ENCODE measurements around the gene CDH24. TPM values are rescaled to one million over a fixed set of nuclear protein-coding genes. Genes with fewer than 3 reads are reported as not detected.
A peak's percentile ranks its signal among the peaks of the same experiment; 100 is the strongest.
"Not testable (repeated sequence)": the region's sequence is repeated elsewhere in the genome, so short reads cannot be mapped to it uniquely, and the experiment has no call there.

The CDH24 gene
- polyA plus RNA-seq, 1 experiment, result 14.8 TPM

DNA sequence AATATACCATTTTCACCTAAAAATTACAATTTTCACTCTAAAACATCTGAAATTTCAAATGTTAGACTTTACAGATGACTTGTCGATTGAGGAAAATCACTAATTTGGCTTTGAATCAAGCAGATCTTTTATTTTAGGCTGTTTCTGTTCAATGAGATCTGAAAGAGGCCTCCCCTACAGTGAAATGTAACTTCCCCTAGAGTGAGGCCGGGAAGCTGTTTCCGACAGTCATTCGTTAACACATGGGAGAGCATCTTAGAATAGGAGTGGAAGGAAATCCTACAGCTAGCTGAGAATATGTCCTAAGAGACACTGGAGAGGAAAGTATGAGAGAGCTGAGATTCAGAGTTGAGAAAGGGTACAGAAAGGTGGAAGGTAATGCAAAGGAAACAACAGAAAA, 41.7 kb downstream of the CDH24 start:
- CTCF ChIA-PET, result interaction anchor here (0.9 to 1.8 kb wide), 2 partner anchors 9 to 29 kb away, joined by 3 to 7 read pairs; no protein-coding TSS in a partner anchor
- TF ChIP-seq, protein P1, sequence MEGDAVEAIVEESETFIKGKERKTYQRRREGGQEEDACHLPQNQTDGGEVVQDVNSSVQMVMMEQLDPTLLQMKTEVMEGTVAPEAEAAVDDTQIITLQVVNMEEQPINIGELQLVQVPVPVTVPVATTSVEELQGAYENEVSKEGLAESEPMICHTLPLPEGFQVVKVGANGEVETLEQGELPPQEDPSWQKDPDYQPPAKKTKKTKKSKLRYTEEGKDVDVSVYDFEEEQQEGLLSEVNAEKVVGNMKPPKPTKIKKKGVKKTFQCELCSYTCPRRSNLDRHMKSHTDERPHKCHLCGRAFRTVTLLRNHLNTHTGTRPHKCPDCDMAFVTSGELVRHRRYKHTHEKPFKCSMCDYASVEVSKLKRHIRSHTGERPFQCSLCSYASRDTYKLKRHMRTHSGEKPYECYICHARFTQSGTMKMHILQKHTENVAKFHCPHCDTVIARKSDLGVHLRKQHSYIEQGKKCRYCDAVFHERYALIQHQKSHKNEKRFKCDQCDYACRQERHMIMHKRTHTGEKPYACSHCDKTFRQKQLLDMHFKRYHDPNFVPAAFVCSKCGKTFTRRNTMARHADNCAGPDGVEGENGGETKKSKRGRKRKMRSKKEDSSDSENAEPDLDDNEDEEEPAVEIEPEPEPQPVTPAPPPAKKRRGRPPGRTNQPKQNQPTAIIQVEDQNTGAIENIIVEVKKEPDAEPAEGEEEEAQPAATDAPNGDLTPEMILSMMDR (IDR thresholded peaks at IDR 0.05; ENCODE audit: insufficient read depth, low read depth, low read length), result no peak
- H3K4me3 ChIP-seq (ENCODE audit: low read depth, low read length), result no peak overlapping the region
- no peaks in the 10 kb centered on the region for H3K27me3 ChIP-seq (ENCODE audit: control insufficient read depth, insufficient read depth, low read length)
- DNase-seq (ENCODE audit: low read depth), result no peak
- no peaks in the 10 kb centered on the region for H3K36me3 ChIP-seq (ENCODE audit: control insufficient read depth, insufficient read depth, low read length)
- POLR2A ChIA-PET, result no interaction called here

DNA sequence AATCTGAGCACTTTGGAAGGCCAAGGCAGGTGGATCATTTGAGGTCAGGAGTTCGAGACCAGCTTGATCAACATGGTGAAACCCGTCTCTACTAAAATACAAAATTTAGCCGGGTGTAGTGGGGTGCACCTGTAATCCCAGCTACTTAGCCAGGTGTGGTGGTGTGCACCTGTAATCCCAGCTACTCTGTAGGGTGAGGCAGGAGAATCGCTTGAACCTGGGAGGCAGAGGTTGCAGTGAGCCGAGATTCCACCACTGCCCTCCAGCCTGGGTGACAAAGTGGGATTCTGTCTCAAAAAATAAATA, 43.6 kb downstream of the CDH24 start:
- H3K4me3 ChIP-seq (ENCODE audit: low read depth, low read length); DNase-seq (ENCODE audit: low read depth); H3K36me3 ChIP-seq (ENCODE audit: control insufficient read depth, insufficient read depth, low read length); H3K27me3 ChIP-seq (ENCODE audit: control insufficient read depth, insufficient read depth, low read length); POLR2A ChIA-PET: not testable (repeated sequence)
- CTCF ChIA-PET, result interaction anchor here (0.9 to 4.0 kb wide), 3 partner anchors 14 to 55 kb away, joined by 3 to 15 read pairs (median 5); no protein-coding TSS in a partner anchor

DNA sequence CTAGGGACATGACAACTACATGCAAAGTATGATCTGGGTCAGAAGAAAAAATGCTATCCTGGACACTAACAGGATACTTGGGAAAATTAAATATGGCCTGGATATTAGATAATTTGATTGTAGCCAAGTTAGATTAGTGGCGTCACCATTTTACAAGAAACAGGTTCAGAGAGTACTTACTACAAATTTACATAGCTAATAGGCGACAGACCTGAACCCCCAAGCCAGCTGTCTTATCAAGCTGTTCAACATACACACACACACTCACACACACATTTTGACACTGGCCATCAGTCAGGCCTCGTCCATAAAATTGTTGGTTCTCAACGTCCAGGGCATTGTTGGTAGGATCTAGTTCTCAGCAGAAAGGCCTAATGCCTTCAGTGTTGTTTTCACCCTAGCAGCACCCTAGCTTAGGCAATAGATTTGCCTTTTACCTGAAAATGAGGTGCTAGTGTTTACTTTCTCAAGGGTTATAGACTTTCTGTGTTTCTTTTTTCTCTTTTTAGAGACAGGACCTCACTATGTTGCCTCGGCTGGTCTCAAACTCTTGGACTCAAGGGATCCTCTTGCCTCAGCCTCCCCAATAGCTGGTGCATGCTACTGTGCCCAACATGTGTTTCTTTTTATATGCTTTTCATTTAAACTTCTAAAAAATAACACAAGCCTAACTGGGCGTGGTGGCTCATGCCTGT, 44.1 kb downstream of the CDH24 start:
- no peak for DNase-seq (ENCODE audit: low read depth)
- TF ChIP-seq, protein P1 (IDR thresholded peaks at IDR 0.05; ENCODE audit: insufficient read depth, low read depth, low read length), result no peak
- Histone ChIP-seq H3K27me3 (ENCODE audit: control insufficient read depth, insufficient read depth, low read length) (no peaks in the 10 kb centered on the region), H3K4me3 (ENCODE audit: low read depth, low read length) (no peak overlapping the region), H3K36me3 (ENCODE audit: control insufficient read depth, insufficient read depth, low read length) (no peaks in the 10 kb centered on the region)
- ChIA-PET CTCF (interaction anchor here (0.9 to 4.0 kb wide), 3 partner anchors 15 to 55 kb away, joined by 3 to 15 read pairs (median 5); no protein-coding TSS in a partner anchor), POLR2A (no interaction called here)

DNA sequence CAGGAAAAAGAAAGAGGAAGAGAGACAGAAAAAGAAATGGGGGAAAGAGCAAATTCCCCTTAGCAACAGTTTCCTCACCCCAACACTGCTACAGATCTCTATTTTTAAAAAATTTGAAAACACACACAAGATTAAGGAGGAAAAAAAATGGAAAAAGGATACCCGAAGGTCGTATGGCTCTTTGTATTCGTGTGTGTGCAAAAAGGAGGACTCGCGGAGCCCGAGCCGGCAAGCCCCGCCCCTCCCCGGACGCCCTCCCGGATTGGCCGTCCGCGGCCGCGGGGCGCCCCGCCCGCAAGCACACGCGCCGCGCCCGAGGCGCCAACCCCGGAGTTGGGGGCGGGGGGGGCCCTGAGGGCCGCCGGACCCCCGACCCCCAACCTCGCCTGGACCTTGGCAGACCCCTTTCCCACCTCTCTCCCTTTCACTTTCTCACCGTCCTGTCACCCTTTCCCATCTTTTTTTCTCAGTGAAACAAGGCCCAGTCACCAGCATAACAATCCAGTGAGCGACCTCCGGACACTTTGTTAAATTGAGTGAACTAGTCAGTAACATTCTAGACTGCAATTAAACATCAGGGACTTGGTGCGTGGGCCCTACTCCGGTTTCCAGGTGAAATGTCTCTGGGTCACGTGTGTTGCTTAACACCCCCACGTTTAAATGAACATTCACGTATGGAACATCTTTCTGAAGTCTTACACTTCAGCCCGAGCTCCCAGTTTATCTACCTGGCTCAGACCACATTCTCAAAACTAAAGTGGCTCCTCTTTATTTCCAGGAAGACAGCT, 47.2 kb downstream of the CDH24 start, which contains the start of gene C14orf93:
C14orf93 (minus strand) TSS at position 205 of the 788 bp plus-strand sequence. CDS start 11,120 bp downstream, outside the sequence.
- Histone ChIP-seq H3K27me3 (ENCODE audit: control insufficient read depth, insufficient read depth, low read length) (no peaks in the 10 kb centered on the region), H3K4me3 (ENCODE audit: low read depth, low read length) (peak within 1 kb of the TSS; percentile 45), H3K36me3 (ENCODE audit: control insufficient read depth, insufficient read depth, low read length) (no peaks in the 10 kb centered on the region)
- TF ChIP-seq, protein P1 (IDR thresholded peaks at IDR 0.05; ENCODE audit: insufficient read depth, low read depth, low read length), result no peak
- CTCF ChIA-PET, result interaction anchor here (0.9 to 4.0 kb wide), 3 partner anchors 15 to 59 kb away, joined by 3 to 15 read pairs (median 7); no protein-coding TSS in a partner anchor
- POLR2A ChIA-PET, result no interaction called here
- DNase-seq (ENCODE audit: low read depth), result no peak

DNA sequence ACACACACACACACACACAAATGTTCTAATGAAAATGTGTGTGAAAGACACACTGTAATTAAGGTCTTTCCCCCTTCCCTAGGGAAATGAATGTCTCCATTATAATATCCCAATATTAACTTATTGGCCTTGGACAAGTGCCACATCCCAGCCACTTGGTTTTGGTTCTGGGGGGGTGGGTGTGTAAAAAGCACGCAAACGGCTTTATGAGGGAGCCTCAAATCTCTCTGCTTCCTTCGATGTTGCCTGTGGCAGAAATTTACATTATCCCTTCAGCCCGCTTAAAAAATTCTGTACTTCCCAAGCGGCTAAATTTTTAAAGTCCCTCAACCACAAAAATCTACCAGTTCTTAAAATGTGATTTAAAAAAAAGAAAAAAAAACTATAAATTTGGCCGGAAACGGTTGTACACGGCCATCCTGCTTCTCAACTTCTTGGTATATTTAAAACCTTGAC, 47.8 kb downstream of the CDH24 start:
- ChIA-PET CTCF (interaction anchor here (2.4 to 4.1 kb wide), 3 partner anchors 15 to 49 kb away, joined by 7 to 59 read pairs (median 32); partner anchors contain the start of gene CDH24), POLR2A (no interaction called here)
- DNase-seq (ENCODE audit: low read depth), result no peak
- peak overlapping the region; percentile 45 for H3K4me3 ChIP-seq (ENCODE audit: low read depth, low read length)
- no peaks in the 10 kb centered on the region for H3K27me3 ChIP-seq (ENCODE audit: control insufficient read depth, insufficient read depth, low read length)
- no peaks in the 10 kb centered on the region for H3K36me3 ChIP-seq (ENCODE audit: control insufficient read depth, insufficient read depth, low read length)
- TF ChIP-seq, protein P1 (IDR thresholded peaks at IDR 0.05; ENCODE audit: insufficient read depth, low read depth, low read length), result no peak

All from BJ (cell line).